Ascending aorta (tissue), 2 donors: ENCODE results near the gene PEX11G. TPM values are rescaled to one million over a fixed set of nuclear protein-coding genes. Genes with fewer than 3 reads are reported as not detected.

Source experiments
- DNase-seq, 2 donors: peaks; one replicate each; pipeline ENCODE4 v3.0.0-alpha.2; 2019; ENCODE audit warnings: low spot score in 2 of 2
- H3K27ac ChIP-seq, 2 donors: fragments of 200-600 bp; sonication (generic); one replicate each; pipeline ENCODE4 v1.5.1; 2016 to 2017; ENCODE audit warnings: mild to moderate bottlenecking in 1 of 2
- H3K27me3 ChIP-seq: fragments of 200-600 bp; sonication (generic); one replicate; pipeline ENCODE4 v1.5.1; 2017
- H3K36me3 ChIP-seq, 2 donors: fragments of 200-600 bp; sonication (generic); one replicate each; pipeline ENCODE4 v1.5.1; 2016
- H3K4me1 ChIP-seq, 2 donors: fragments of 200-600 bp; sonication (generic); one replicate each; pipeline ENCODE4 v1.5.1; 2016 to 2017; ENCODE audit warnings: mild to moderate bottlenecking in 1 of 2
- H3K4me3 ChIP-seq, 2 donors: fragments of 200-600 bp; sonication (generic); one replicate each; pipeline ENCODE4 v1.5.1; 2016 to 2017; ENCODE audit warnings: mild to moderate bottlenecking in 1 of 2
- H3K9me3 ChIP-seq, 2 donors: fragments of 200-600 bp; sonication (generic); one replicate each; pipeline ENCODE4 v1.5.1; 2016
- intact Hi-C: fragments of 100-400 bp; cut with DNase I; formaldehyde crosslinking; loops from one replicate; pipeline ENCODE4 v1.15.1; 2023
- total RNA-seq: library from RNA; depleted of rRNA; stranded (reverse); fragments of >200 nt; gene quantifications from one replicate; pipeline ENCODE4 v1.1.0, GENCODE V29; 2016
- TF ChIP-seq, protein P1 (sequence below), 3 experiments: fragments of 200-600 bp in 2 of 3; fragments of 450-650 bp in 1 of 3; sonication (generic) in 2 of 3; IDR thresholded peaks; one replicate each; pipeline ENCODE4 v1.5.1; 2016 to 2019; ENCODE audit warnings: antibody characterized with exemption in 3 of 3, mild to moderate bottlenecking in 1 of 3, moderate library complexity in 1 of 3

The PEX11G gene
- total RNA-seq, 1 donor from 2014 or later, result not detected

DNA sequence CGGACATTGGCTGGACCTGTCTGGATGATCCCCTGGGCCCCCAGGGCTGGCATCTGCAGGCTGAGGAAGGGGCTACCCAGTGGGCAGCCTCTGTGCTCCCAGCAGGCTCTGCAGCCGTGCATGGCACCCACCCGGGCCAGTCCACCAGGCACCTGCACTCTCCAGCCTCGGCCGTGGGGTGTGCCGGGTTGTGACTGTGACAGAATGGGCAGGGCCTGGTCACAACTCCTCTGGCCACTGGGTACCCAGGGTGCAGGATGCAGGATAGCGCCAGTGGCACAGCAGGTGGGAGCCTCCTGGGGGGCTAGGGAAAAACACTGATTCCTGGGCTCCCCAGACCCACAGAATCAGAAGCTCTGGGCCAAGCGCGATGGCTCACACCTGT, 10.0 kb downstream of the PEX11G start:
- Histone ChIP-seq H3K27ac (no peak overlapping the region), H3K9me3 (no peaks in the 10 kb centered on the region), H3K36me3 (no peaks in the 10 kb centered on the region), H3K4me3 (no peak overlapping the region), H3K27me3 (no peaks in the 10 kb centered on the region), H3K4me1 (peaks cover 0 to 2% of the 10 kb centered on the region in 2 donors)
- intact Hi-C loops, result no loop called here
- TF ChIP-seq, protein P1, sequence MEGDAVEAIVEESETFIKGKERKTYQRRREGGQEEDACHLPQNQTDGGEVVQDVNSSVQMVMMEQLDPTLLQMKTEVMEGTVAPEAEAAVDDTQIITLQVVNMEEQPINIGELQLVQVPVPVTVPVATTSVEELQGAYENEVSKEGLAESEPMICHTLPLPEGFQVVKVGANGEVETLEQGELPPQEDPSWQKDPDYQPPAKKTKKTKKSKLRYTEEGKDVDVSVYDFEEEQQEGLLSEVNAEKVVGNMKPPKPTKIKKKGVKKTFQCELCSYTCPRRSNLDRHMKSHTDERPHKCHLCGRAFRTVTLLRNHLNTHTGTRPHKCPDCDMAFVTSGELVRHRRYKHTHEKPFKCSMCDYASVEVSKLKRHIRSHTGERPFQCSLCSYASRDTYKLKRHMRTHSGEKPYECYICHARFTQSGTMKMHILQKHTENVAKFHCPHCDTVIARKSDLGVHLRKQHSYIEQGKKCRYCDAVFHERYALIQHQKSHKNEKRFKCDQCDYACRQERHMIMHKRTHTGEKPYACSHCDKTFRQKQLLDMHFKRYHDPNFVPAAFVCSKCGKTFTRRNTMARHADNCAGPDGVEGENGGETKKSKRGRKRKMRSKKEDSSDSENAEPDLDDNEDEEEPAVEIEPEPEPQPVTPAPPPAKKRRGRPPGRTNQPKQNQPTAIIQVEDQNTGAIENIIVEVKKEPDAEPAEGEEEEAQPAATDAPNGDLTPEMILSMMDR (IDR thresholded peaks at IDR 0.05), result no peak
- no peak for DNase-seq

GRCh38 chr19:7478173-7478842, 10.5 kb downstream of the PEX11G start:
- H3K9me3 ChIP-seq, result no peaks in the 10 kb centered on the region
- TF ChIP-seq, protein P1 (IDR thresholded peaks at IDR 0.05), result no peak
- H3K27me3 ChIP-seq, result no peaks in the 10 kb centered on the region
- no peak overlapping the region for H3K4me3 ChIP-seq
- no peaks in the 10 kb centered on the region for H3K36me3 ChIP-seq
- no peak for DNase-seq
- H3K4me1 ChIP-seq, result peaks cover 0 to 2% of the 10 kb centered on the region in 2 donors
- intact Hi-C loops, result no loop called here
- no peak overlapping the region for H3K27ac ChIP-seq

GRCh38 chr19:7477758-7478157, 11.1 kb downstream of the PEX11G start:
- H3K4me3 ChIP-seq, result no peak overlapping the region
- no peak overlapping the region for H3K27ac ChIP-seq
- H3K9me3 ChIP-seq, result no peaks in the 10 kb centered on the region
- TF ChIP-seq, protein P1 (IDR thresholded peaks at IDR 0.05), result no peak
- no peaks in the 10 kb centered on the region for H3K4me1 ChIP-seq
- intact Hi-C loops, result no loop called here
- no peaks in the 10 kb centered on the region for H3K36me3 ChIP-seq
- DNase-seq, result no peak
- no peaks in the 10 kb centered on the region for H3K27me3 ChIP-seq

DNA sequence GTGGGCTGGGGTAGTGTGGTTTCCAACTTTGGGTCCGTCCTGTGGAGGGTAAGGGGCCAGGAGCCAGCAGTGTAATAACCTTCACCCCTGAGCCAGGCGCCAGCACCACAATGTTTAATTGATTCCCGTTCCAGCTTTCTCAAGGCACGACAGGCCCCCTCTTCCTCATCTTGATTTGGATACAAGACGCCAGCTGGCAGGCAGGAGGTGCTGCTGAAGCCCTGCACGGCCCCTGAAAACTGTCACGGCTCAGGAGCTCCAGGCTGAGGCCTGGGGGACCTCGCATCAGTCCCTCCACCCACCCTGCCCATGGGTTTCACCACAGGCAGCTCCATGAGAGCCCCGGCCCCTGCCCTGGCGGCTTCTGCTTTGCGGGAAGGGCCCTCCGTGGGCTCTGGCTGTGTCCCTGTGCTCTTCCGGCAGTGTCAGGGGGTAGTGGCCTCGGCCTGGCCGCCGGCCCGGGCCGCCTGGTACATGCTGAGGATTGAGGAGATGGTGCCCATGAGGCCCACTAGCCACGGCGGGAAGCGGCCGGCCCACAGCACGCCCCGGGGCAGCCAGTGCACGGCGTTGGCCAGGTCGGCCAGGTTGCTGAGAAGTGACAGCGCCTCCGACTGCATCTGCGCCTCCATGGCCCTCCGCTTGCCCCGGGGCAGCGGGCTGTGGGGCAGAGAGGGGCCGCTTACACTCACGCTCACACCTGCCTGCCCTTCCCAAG, 11.9 kb downstream of the PEX11G start:
- Histone ChIP-seq H3K4me1 (no peaks in the 10 kb centered on the region), H3K9me3 (no peaks in the 10 kb centered on the region), H3K36me3 (peaks cover 0 to 2% of the 10 kb centered on the region in 2 donors), H3K27ac (no peak overlapping the region), H3K4me3 (no peak overlapping the region), H3K27me3 (no peaks in the 10 kb centered on the region)
- TF ChIP-seq, protein P1 (IDR thresholded peaks at IDR 0.05), result no peak
- intact Hi-C loops, result no loop called here
- DNase-seq, result no peak

DNA sequence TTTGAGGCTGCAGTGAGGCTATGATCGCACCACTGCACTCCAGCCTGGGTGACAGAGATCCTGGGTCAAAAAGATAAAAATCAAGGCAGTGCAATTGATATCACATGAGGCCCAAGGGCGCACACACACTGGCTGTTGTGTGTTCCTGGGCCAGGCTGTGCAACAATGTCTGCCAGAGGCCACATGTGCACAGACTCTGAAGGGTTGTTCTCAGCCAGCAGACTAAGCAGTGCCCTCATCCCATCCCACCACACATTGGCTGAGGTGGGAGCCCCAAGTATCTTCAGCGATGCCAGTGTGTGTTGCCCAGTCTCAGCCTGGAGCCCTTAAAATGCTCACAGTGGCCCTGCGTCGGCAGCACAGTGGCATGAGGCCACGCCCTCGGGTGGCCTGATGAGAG, 12.6 kb downstream of the PEX11G start:
- Histone ChIP-seq H3K36me3 (peaks cover 5 to 9% of the 10 kb centered on the region in 2 donors), H3K9me3 (no peaks in the 10 kb centered on the region), H3K27ac (no peak overlapping the region), H3K4me3 (no peak overlapping the region), H3K27me3 (no peaks in the 10 kb centered on the region), H3K4me1 (no peaks in the 10 kb centered on the region)
- no peak for DNase-seq
- TF ChIP-seq, protein P1 (IDR thresholded peaks at IDR 0.05), result no peak
- intact Hi-C loops, result no loop called here
